Progenitor cell of endocrine pancreas (in vitro differentiated cells): ENCODE data around the gene LATS2. TPM values are rescaled to one million over a fixed set of nuclear protein-coding genes. Genes with fewer than 3 reads are reported as not detected.

Experiments used
- DNase-seq: peaks from one replicate; pipeline ENCODE4 v3.0.0; 2021; ENCODE audit warnings: low spot score; ENCODE audit not compliant: unreplicated experiment
- H3K27ac Mint-ChIP-seq: 2 replicates; pipeline ENCODE4 v1.8.0; 2021; ENCODE audit warnings: mild to moderate bottlenecking, moderate library complexity, mixed read lengths
- H3K27me3 Mint-ChIP-seq: 2 replicates; pipeline ENCODE4 v1.8.0; 2021; ENCODE audit warnings: mixed read lengths
- H3K36me3 Mint-ChIP-seq: 2 replicates; pipeline ENCODE4 v1.8.0; 2022; ENCODE audit warnings: mixed read lengths; ENCODE audit not compliant: insufficient read depth
- H3K4me1 Mint-ChIP-seq: 2 replicates; pipeline ENCODE4 v1.8.0; 2021; ENCODE audit warnings: low read depth, mixed read lengths
- H3K4me3 Mint-ChIP-seq: 2 replicates; pipeline ENCODE4 v1.8.0; 2021; ENCODE audit warnings: low read depth, mild to moderate bottlenecking, moderate library complexity, mixed read lengths
- H3K9me3 Mint-ChIP-seq: 2 replicates; pipeline ENCODE4 v1.8.0; 2021; ENCODE audit warnings: low read depth, mixed read lengths
- total RNA-seq: library from RNA; stranded (reverse); gene quantifications from 2 replicates; pipeline ENCODE4 v1.2.1, GENCODE V29; 2021
- TF ChIP-seq, protein P1 (sequence below): fragments of 200-600 bp; sonication (generic); IDR thresholded peaks from one replicate; pipeline ENCODE4 v1.5.0; 2021; ENCODE audit warnings: antibody characterized with exemption, mild to moderate bottlenecking; ENCODE audit not compliant: unreplicated experiment

LATS2 gene
- total RNA-seq, 1 donor from 2014 or later: 15.2 TPM

DNA sequence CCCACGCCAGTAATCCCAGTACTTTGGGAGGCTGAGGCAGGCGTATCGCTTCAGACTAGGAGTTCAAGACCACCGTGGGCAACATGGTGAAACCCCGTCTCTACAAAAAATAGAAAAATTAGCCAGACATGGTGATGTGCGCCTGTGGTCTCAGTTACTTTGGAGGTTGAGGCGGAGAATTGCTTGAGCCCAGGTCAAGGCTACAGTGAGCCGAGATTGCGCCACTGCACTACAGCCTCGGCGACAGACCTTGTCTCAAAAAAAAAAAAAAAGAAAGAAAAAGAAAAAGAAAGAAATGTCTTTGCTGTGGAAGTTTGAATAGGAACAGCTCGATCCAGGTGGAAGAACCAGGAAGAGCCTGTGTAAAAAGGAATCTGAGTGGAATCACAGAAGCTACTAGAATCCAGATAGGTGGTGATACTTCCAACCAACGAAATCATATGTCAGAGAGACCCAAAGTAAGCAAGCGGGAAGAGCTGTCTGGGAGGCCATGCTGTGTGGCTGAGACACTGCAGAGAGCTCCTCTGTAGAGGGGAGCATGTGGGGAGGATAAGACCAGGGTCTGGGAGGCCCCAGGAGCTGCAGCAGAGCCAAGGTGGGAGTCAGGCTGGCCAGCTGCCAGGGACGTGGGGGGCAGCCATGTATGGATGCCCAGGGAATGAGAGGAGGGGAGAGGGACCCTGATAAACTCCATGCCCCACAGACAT lies 21.1 kb downstream of the LATS2 start:
- Mint-ChIP-seq H3K27ac (no peak overlapping the region), H3K27me3 (no peaks in the 10 kb centered on the region), H3K36me3 (peaks cover 11% of the 10 kb centered on the region), H3K4me1 (peaks cover 6% of the 10 kb centered on the region), H3K4me3 (no peak overlapping the region), H3K9me3 (no peaks in the 10 kb centered on the region)
- no peak for DNase-seq
- TF ChIP-seq, protein P1, sequence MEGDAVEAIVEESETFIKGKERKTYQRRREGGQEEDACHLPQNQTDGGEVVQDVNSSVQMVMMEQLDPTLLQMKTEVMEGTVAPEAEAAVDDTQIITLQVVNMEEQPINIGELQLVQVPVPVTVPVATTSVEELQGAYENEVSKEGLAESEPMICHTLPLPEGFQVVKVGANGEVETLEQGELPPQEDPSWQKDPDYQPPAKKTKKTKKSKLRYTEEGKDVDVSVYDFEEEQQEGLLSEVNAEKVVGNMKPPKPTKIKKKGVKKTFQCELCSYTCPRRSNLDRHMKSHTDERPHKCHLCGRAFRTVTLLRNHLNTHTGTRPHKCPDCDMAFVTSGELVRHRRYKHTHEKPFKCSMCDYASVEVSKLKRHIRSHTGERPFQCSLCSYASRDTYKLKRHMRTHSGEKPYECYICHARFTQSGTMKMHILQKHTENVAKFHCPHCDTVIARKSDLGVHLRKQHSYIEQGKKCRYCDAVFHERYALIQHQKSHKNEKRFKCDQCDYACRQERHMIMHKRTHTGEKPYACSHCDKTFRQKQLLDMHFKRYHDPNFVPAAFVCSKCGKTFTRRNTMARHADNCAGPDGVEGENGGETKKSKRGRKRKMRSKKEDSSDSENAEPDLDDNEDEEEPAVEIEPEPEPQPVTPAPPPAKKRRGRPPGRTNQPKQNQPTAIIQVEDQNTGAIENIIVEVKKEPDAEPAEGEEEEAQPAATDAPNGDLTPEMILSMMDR: no peak

DNA sequence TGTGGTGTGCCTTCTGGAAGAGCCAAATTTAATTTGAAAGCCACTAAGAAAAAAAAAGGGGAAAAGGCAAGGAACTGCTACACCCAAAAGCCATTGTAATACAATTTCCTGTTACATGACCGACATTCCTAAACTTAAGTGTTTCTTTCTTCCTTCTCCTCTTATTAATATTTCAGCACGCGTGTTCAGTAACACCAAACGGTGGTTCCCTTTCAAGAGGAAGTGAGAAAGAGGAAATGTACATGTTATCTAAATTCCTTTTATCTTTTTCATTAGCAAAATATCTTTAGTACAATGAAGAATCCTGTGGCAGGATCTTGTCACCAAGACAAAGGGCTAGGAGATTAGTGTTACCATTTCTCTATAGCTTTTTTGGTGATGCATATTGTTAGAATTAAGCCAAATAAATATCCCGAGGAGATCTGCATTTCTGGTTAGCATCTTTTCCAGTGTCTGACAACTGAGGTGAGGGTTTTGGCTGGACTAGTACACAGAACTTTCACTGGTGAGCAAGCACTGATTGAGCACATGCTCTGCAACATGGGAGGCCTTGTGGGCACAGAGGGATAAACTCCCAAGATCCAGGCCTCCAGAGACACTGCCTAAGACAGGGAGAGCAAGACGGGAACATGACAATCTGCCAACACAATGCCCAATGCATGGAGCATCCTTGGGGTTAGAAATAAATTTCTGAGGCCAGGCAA lies 22.1 kb downstream of the LATS2 start:
- TF ChIP-seq, protein P1: no peak
- peaks cover 7% of the 10 kb centered on the region for H3K36me3 Mint-ChIP-seq
- H3K27me3 Mint-ChIP-seq: no peaks in the 10 kb centered on the region
- H3K27ac Mint-ChIP-seq: no peak overlapping the region
- no peak overlapping the region for H3K4me3 Mint-ChIP-seq
- no peaks in the 10 kb centered on the region for H3K9me3 Mint-ChIP-seq
- H3K4me1 Mint-ChIP-seq: peaks cover 9% of the 10 kb centered on the region
- DNase-seq: no peak

DNA sequence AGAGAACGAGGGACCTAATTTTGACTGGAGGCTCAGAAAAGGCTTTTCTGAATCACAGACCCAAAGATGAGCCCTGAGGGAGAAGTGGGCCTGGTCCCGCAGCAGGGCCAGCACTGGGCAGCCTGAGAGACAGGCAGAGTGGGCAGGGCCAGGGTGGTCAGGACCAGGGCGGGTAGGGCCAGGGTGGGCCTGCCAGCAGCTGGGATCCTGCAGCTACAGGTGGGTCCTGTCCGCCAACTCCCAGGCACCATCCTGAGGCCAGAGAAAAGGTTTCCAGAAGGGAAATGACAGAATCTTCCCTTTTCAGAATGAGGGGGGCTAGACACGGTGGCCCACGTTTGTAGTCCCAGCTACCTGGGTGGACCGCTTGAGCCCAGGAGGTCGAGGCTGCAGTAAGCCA lies 23.7 kb downstream of the LATS2 start:
- H3K4me1 Mint-ChIP-seq: peaks cover 13% of the 10 kb centered on the region
- peaks cover 3% of the 10 kb centered on the region for H3K36me3 Mint-ChIP-seq
- H3K27me3 Mint-ChIP-seq: no peaks in the 10 kb centered on the region
- TF ChIP-seq, protein P1: no peak
- H3K27ac Mint-ChIP-seq: no peak overlapping the region
- H3K4me3 Mint-ChIP-seq: no peak overlapping the region
- H3K9me3 Mint-ChIP-seq: no peaks in the 10 kb centered on the region
- no peak for DNase-seq

DNA sequence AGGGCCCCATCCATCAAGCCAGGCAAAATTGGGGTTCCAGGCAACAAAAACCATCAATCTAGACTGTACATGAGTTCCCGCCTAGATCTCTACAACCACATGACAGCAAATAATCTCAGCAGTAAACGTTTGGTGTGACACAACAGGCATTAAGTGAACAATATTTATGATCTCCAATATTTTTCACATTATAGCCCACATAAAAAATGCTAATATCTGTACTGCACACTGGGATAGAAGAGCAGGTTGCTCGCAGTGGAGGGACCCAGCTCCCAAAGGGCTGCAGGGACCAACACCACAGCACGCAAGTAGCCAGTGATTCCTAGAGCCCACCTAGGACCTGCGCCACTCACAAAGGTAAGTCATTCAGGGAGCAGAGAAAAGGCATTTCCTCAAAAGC lies 25.9 kb downstream of the LATS2 start:
- Mint-ChIP-seq H3K36me3 (peaks cover 3% of the 10 kb centered on the region), H3K27ac (no peak overlapping the region), H3K9me3 (no peaks in the 10 kb centered on the region), H3K4me1 (peaks cover 11% of the 10 kb centered on the region), H3K27me3 (no peaks in the 10 kb centered on the region), H3K4me3 (no peak overlapping the region)
- DNase-seq: no peak
- TF ChIP-seq, protein P1: no peak

DNA sequence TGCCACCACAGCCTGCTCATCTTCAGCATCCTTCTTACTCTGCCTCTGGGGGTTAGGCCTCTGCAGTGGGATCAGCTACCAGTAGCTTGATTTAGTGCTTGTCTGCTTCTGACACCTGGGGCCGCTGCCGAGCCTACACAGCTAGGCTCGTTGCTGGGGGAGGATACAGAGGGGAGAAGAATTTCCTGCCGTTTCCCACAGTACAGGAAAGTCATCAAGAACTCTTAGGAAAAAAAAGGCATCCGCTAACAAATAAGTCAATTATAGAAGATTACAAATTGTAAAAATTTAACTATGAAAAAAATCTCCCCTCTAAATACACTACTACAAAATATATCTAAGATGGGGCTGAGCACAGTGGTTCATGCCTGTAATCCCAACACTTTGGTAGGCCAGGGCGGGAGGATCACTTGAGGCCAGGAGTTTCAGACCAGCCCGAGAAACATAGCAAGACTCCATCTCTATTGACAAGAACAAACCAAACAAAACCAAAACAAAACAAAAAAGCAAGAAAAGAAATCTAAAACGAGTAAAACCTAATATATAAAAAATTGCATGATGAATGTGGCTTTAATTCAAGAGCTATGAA lies 26.7 kb downstream of the LATS2 start:
- Mint-ChIP-seq H3K27me3 (no peaks in the 10 kb centered on the region), H3K9me3 (no peaks in the 10 kb centered on the region), H3K36me3 (peaks cover 5% of the 10 kb centered on the region), H3K4me3 (no peak overlapping the region), H3K4me1 (peaks cover 11% of the 10 kb centered on the region), H3K27ac (no peak overlapping the region)
- TF ChIP-seq, protein P1: no peak
- DNase-seq: no peak
